ENCODE results near the gene RNU1-3.
"Not testable (repeated sequence)": the region's sequence is repeated elsewhere in the genome, so short reads cannot be mapped to it uniquely, and the experiment has no call there.

- not testable (repeated sequence) for TF ChIP-seq CTCF (IDR thresholded peaks at IDR 0.05); EZH2 (IDR thresholded peaks at IDR 0.05; ENCODE audit: borderline replicate concordance, insufficient read depth, low read depth, low read length, poor library complexity, severe bottlenecking)
Measured at GRCh38 chr1:16692283-16692682, 25.5 kb upstream of the RNU1-3 start.
